GM12892 (cell line): ENCODE results near the gene PDPK1.
"Not testable (repeated sequence)": the region's sequence is repeated elsewhere in the genome, so short reads cannot be mapped to it uniquely, and the experiment has no call there.

Experiments used
- POLR2A ChIP-seq: IDR thresholded peaks from 2 replicates; pipeline ENCODE4 v1.6.1; 2011; ENCODE audit warnings: low read depth, low read length, control low read depth
- POLR2AphosphoS5 ChIP-seq: IDR thresholded peaks from 2 replicates; pipeline ENCODE4 v1.6.1; 2011; ENCODE audit warnings: low read depth, low read length, control low read depth
- TAF1 ChIP-seq: IDR thresholded peaks from 2 replicates; pipeline ENCODE4 v1.6.1; 2011; ENCODE audit warnings: low read depth, mild to moderate bottlenecking, control low read depth, low read length, borderline replicate concordance

- TF ChIP-seq POLR2AphosphoS5, POLR2A, TAF1: not testable (repeated sequence)
Observed at GRCh38 chr16:2575839-2576238, 38.0 kb downstream of the PDPK1 start.
